ENCODE data around the gene WDHD1.
"Not testable (repeated sequence)": the region's sequence is repeated elsewhere in the genome, so short reads cannot be mapped to it uniquely, and the experiment has no call there.

Gene WDHD1

DNA sequence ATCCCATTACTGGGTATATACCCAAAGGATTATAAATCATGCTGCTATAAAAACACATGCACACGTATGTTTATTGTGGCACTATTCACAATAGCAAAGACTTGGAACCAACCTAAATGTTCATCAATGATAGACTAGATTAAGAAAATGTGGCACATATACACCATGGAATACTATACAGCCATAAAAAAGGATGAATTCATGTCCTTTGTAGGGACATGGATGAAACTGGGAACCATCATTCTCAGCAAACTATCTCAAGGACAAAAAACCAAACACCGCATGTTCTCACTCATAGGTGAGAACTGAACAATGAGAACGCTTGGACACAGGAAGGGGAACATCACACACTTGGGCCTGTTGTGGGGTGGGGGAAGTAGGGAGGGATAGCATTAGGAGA lies 73.3 kb downstream of the WDHD1 start:
- DNase-seq: not testable (repeated sequence)

- DNase-seq: not testable (repeated sequence)
Observed at GRCh38 chr14:54952803-54953202, 74.1 kb downstream of the WDHD1 start.

GRCh38 chr14:54947230-54947629 lies 79.7 kb downstream of the WDHD1 start:
- no peak for DNase-seq

- no peak for DNase-seq
Observed at GRCh38 chr14:54946500-54946899, 80.4 kb downstream of the WDHD1 start.

GRCh38 chr14:54944737-54945391 lies 82.0 kb downstream of the WDHD1 start:
- no peak for DNase-seq

- no peak for DNase-seq
Observed at GRCh38 chr14:54942913-54943312, 84.0 kb downstream of the WDHD1 start.

DNA sequence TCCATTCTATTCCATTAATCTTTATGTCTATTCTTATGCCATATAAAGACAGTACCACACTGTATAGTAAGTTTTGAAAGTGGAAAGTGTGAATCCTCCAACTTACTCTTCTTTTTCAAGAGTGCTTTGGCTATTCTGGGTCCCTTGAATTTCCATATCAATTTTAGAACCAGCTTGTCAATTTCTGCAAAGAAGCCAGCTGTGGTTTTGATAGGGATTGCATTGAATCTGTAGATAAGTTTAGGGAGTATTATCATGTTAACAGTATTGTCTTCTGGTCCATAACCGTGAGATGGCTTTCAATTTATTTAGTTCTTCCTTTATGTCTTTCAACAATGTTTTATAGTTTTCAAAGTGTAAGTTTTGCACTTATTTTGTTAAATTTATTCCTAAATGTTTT lies 90.1 kb downstream of the WDHD1 start:
- no peak for DNase-seq

GRCh38 chr14:54935958-54936357 lies 90.9 kb downstream of the WDHD1 start:
- DNase-seq: no peak

GRCh38 chr14:54935100-54935499 lies 91.8 kb downstream of the WDHD1 start:
- DNase-seq: no peak

DNA sequence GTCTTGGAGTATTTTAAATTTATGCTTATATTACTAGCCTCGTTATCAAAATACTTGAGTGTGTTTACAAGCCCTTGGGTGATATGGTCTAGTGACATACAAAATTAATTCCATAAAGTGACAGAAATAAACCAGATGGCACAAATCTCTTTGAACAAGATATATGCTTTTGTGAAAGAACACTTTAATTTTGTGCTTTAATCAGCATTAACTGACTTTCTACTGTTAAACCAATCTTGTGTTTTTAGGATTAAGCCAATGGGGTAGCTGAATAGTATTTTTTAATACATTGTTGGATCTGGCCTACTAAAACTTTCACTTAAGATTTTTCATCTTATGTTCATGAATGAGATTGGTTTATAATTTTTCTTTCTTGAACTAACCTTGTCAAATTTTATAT lies 93.9 kb downstream of the WDHD1 start:
- no peak for DNase-seq

GRCh38 chr14:54931598-54932340 lies 95.1 kb downstream of the WDHD1 start:
- DNase-seq: no peak

GRCh38 chr14:54931101-54931500 lies 95.8 kb downstream of the WDHD1 start:
- no peak for DNase-seq

DNA sequence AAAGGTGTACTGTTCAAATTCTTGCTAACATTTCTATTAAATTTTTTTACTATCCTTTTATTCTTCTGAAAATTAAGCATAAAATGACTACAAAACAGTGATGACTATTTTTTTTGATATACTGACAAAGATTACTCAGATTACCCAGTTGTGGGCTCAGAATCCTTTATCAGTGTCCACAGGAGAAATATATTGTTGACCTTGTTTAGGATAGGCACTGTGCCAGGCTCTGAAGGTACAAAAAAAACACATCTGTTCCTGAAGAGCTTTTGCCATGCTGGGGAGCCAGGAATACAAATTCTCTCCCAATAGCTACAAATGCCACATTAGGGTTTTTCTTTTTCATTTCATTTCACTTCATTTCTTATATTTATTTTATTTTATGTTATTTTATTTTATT lies 97.3 kb downstream of the WDHD1 start:
- DNase-seq: no peak

GRCh38 chr14:54928216-54928615 lies 98.7 kb downstream of the WDHD1 start:
- DNase-seq: no peak

- no peak for DNase-seq
Observed at GRCh38 chr14:54927551-54927950, 99.3 kb downstream of the WDHD1 start.

- not testable (repeated sequence) for DNase-seq
Observed at GRCh38 chr14:54926570-54926969, 100.3 kb downstream of the WDHD1 start.

DNA sequence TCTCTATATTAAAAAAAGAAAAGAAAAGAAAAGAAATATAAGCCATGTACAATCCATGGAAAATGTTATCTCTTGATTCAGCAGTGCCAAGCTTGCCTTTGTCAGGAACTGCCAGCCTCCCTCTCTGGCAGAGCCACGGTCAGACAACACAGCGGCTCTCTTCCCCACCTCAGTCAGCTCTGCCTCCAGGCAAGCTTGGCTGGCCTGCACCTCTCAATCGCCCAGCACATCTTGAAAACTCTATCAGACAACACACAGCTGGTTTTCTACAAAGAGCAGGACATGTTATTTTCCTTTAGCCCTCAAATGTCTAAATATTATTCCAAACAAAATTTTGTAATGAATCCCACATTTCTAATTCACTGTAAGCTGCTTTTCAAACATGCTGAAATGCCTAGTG lies 104.3 kb downstream of the WDHD1 start:
- no peak for DNase-seq

DNA sequence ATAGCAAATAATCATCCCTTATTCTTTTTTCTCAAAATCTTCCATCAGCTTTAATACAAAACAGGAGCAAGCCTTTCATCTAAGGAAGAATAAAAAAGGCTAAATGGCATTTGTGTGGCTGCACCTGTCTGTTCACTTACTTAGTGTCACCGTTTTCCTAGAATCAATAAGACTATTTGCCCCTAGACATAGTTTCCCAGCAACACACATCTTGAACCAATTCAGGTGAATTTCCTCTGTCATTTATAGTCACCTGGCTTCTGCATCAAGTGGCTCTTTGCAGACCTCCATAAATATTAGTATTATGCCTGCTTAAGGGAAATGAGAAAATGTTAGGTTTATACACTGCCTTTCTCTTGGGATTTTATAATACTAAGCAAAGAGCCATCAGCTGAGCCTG lies 106.8 kb downstream of the WDHD1 start:
- DNase-seq: no peak

- no peak for DNase-seq
Observed at GRCh38 chr14:54919330-54919729, 107.6 kb downstream of the WDHD1 start.

DNA sequence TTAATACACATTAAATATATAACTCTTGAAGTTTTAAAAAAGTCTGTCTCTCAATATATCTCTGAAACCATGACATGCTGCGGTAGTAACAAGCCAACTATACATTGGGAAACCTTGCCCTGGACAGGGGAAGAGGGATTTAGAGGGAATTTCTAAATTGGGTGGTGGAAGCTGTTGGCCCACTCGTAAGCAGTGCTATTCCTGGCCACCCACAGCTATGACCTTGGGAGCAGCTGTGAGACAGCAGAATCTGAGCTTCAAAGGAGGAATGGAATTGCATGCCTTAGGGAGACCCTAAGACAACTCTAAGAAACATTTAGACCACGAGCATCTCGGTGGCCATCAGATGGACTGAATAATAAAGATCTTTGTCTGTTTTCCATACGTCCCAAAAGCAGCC lies 108.5 kb downstream of the WDHD1 start:
- DNase-seq: no peak

GRCh38 chr14:54916101-54916500 lies 110.8 kb downstream of the WDHD1 start:
- DNase-seq: no peak

DNA sequence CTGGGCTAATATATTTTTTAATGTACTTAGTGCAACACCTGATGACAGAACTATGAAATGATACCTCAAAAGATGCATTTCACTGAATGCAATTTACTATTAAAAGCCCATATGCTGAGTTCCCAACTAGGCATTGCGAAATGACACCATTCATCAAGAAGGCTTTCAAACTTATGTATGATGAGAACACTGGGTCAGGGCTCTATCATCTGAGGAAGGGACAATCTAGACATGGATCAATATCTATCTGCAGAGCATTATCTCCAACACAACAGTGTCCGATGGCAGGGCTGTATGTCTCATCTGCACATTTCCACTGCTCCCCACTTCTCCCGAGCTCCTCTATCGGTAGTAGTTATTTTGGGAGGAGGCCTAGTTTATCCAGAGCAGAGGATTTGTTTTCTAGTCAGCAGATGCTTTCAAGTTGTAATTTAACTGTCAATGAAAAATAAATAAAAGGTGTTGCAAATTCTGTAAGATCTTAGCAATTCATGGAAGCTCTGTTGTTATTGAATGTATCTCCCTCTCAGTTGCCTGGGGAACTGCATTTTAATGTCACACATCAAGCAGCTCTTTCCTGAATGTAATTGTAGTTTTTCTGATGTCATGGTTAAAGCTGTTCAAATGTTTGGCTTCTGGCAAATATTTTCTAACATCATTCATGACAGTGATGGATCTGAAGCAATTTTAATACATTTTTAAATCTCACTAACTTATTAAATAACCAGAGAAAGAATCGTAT lies 116.9 kb downstream of the WDHD1 start:
- DNase-seq: no peak

DNA sequence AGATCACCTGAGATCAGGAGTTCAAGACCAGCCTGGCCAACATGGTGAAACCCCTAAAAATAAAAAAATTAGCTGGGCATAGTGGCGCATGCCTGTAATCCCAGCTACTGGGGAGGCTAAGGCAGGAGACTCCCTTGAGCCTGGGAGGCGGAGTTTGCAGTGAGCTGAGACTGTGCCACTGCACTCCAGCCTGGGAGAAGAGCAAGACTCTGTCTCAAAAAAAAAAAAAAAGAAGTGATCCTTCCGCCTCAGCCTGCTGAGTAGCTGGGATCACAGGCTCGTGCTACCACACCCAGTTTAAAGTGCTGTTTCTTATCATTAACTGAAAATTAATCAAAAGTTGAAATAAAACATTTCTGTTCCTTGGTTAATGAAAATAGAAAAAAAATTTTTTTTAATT lies 117.9 kb downstream of the WDHD1 start:
- DNase-seq: not testable (repeated sequence)

DNA sequence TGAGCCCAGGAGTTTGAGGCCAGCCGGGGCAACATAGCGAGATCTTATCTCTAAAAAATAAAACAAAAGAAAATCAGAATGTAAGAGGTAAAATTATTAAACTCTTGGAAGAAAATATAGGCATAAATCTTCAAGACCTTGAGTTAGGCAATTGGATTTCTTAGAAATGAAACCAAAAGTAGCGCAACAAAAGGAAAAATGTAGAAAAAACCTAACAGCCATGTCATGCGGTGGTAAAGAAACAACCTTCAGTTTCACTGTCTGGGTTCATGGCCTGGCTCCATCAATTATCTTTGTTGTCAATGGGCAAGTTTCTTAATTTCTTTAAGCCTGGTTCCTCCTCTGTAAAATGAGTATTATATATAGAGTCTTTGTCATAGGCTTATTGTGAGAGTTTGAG lies 118.7 kb downstream of the WDHD1 start:
- DNase-seq: no peak
